ENCODE measurements around the gene MAP1LC3B2.

The MAP1LC3B2 gene

DNA sequence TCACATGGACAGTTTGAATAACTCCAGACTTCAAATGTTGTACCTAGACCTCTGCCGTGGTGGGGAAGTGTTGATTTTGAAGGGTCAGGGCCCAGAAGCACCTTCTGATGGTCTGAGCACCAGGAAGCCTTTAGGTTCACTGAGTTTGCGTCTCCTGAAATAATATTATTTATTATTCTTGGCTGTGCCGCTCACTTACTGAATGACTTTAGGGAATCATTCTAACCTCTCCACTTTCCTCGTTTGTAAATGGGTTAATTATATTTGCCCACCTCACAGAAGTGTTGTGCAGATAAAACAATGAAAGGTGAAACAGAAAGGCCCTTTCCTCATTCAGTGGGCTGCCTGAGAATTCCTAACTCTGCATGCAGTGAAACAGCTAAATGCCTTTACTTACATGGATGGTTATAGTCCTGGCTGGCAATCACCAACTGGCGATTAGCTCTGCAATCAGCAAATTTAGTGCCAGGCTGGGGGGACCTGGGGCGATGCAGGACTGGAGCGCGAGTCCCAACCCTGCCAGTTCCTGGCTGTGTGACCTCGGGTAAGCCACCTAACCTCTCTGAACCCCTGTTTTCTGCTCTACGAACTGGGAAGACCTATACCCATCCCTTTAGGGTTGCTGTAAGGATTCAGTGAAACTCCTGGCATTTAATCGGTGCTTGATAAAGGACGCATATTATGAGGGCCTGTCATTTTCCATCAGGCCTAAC is 57.5 kb downstream of the MAP1LC3B2 start:
- no peak overlapping the region for H3K9ac ChIP-seq (ENCODE audit: low read length)
- H3K27me3 ChIP-seq (ENCODE audit: insufficient read depth, low read length), result peaks cover 7% of the 10 kb centered on the region; the same call in 1 of the 2 replicates
- H3K4me1 ChIP-seq (ENCODE audit: insufficient read depth, low read length, severe bottlenecking), result no peaks in the 10 kb centered on the region
- no peak overlapping the region for H3K4me2 ChIP-seq (ENCODE audit: low read length)
- no peak overlapping the region for H3K27ac ChIP-seq (ENCODE audit: low read depth, low read length, poor library complexity, severe bottlenecking)
- no peaks in the 10 kb centered on the region for H3K9me3 ChIP-seq (ENCODE audit: low read length)
- no peak overlapping the region for H3K4me3 ChIP-seq (ENCODE audit: low read depth, low read length, poor library complexity, severe bottlenecking)
- no peak overlapping the region for H2AFZ ChIP-seq (ENCODE audit: low read length)
- no peaks in the 10 kb centered on the region for H3K36me3 ChIP-seq (ENCODE audit: insufficient read depth, low read length)
- no peaks in the 10 kb centered on the region for H4K20me1 ChIP-seq (ENCODE audit: insufficient read depth, low read length)
- no peaks in the 10 kb centered on the region for H3K9me2 ChIP-seq (ENCODE audit: low read depth, low read length)
- H3K79me2 ChIP-seq (ENCODE audit: insufficient read depth, low read length), result no peaks in the 10 kb centered on the region
- no peaks in the 10 kb centered on the region for H3F3A ChIP-seq (ENCODE audit: insufficient read depth, low read length)
- TF ChIP-seq EZH2 (IDR thresholded peaks at IDR 0.05; ENCODE audit: borderline replicate concordance, low read length) (no peak), CTCF (IDR thresholded peaks at IDR 0.05; ENCODE audit: low read length) (no peak)

GRCh38 chr12:116619246-116619645 is 60.1 kb downstream of the MAP1LC3B2 start:
- Histone ChIP-seq H3K36me3 (ENCODE audit: insufficient read depth, low read length) (no peaks in the 10 kb centered on the region), H3K27ac (ENCODE audit: low read depth, low read length, poor library complexity, severe bottlenecking) (no peak overlapping the region), H3K9ac (ENCODE audit: low read length) (no peak overlapping the region), H3K4me2 (ENCODE audit: low read length) (no peak overlapping the region), H3K9me3 (ENCODE audit: low read length) (0 out of 2 replicates have a peak, but pooled peaks cover 4% of the 10 kb centered on the region), H3K79me2 (ENCODE audit: insufficient read depth, low read length) (no peaks in the 10 kb centered on the region), H3K9me2 (ENCODE audit: low read depth, low read length) (no peaks in the 10 kb centered on the region), H3K27me3 (ENCODE audit: insufficient read depth, low read length) (peaks cover 11% of the 10 kb centered on the region; the same call in 1 of the 2 replicates), H3K4me1 (ENCODE audit: insufficient read depth, low read length, severe bottlenecking) (no peaks in the 10 kb centered on the region), H2AFZ (ENCODE audit: low read length) (no peak overlapping the region), H4K20me1 (ENCODE audit: insufficient read depth, low read length) (no peaks in the 10 kb centered on the region), H3K4me3 (ENCODE audit: low read depth, low read length, poor library complexity, severe bottlenecking) (no peak overlapping the region), H3F3A (ENCODE audit: insufficient read depth, low read length) (no peaks in the 10 kb centered on the region)
- TF ChIP-seq EZH2 (IDR thresholded peaks at IDR 0.05; ENCODE audit: borderline replicate concordance, low read length) (no peak), CTCF (IDR thresholded peaks at IDR 0.05; ENCODE audit: low read length) (no peak)

GRCh38 chr12:116620124-116620491 is 60.9 kb downstream of the MAP1LC3B2 start:
- H3K4me1 ChIP-seq (ENCODE audit: insufficient read depth, low read length, severe bottlenecking), result no peaks in the 10 kb centered on the region
- H2AFZ ChIP-seq (ENCODE audit: low read length), result no peak overlapping the region
- no peak overlapping the region for H3K27ac ChIP-seq (ENCODE audit: low read depth, low read length, poor library complexity, severe bottlenecking)
- H3K9ac ChIP-seq (ENCODE audit: low read length), result no peak overlapping the region
- no peak for TF ChIP-seq CTCF (IDR thresholded peaks at IDR 0.05; ENCODE audit: low read length)
- no peak for TF ChIP-seq EZH2 (IDR thresholded peaks at IDR 0.05; ENCODE audit: borderline replicate concordance, low read length)
- peaks cover 11% of the 10 kb centered on the region; the same call in 1 of the 2 replicates for H3K27me3 ChIP-seq (ENCODE audit: insufficient read depth, low read length)
- H3K79me2 ChIP-seq (ENCODE audit: insufficient read depth, low read length), result no peaks in the 10 kb centered on the region
- no peaks in the 10 kb centered on the region for H3K36me3 ChIP-seq (ENCODE audit: insufficient read depth, low read length)
- H3F3A ChIP-seq (ENCODE audit: insufficient read depth, low read length), result no peaks in the 10 kb centered on the region
- 0 out of 2 replicates have a peak, but pooled peaks cover 4% of the 10 kb centered on the region for H3K9me3 ChIP-seq (ENCODE audit: low read length)
- no peaks in the 10 kb centered on the region for H4K20me1 ChIP-seq (ENCODE audit: insufficient read depth, low read length)
- H3K4me3 ChIP-seq (ENCODE audit: low read depth, low read length, poor library complexity, severe bottlenecking), result no peak overlapping the region
- H3K4me2 ChIP-seq (ENCODE audit: low read length), result no peak overlapping the region
- H3K9me2 ChIP-seq (ENCODE audit: low read depth, low read length), result no peaks in the 10 kb centered on the region

Measured in OCI-LY1 (cell line).